Effector CD8-positive, alpha-beta T cell (primary cell): ENCODE results near the gene COPG2.

Source experiments
- DNase-seq: peaks from one replicate; lab custom pipeline; 2025; lab: John Stamatoyannopoulos, UW

The COPG2 gene

DNA sequence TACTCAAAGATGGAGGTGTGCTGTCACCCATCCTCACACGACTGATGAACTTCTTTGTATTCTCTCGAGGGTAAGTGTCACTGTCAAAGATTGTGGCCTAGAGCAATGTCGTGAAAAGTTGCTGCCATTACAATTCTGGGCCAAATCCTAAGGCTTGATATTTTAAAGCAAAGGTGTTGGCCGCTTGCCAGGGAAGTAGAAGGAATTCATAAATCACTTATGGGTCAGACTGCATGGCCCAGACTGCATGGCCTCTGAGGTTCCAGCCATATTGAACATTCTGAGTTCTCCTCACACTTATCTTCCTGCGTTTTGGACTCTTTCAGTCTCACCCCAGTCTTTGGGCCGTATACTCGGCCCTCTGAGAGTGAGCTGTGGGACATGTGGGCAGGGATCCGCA lies 168.1 kb downstream of the COPG2 start:
- no peak for DNase-seq

DNA sequence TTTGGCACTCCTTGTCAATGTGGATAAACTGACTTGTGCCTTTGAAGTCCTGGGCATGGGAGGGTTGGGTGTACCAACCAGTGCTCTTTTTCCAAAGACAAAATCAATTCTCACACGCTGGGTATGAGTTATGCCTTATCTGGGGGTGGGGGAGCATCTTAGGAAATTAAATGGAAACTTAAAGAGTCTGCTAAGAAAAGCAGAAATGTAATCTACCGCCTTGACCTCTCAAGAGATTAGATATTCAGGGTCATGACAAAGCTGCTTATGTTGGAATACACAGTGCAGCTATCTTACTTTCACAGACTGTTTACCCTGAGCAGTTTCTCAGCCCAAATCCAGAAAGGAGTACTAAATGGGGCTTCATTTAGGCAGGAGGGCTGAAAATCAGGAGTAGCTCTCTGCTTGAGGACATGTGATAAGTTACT lies 174.1 kb downstream of the COPG2 start:
- DNase-seq: no peak

DNA sequence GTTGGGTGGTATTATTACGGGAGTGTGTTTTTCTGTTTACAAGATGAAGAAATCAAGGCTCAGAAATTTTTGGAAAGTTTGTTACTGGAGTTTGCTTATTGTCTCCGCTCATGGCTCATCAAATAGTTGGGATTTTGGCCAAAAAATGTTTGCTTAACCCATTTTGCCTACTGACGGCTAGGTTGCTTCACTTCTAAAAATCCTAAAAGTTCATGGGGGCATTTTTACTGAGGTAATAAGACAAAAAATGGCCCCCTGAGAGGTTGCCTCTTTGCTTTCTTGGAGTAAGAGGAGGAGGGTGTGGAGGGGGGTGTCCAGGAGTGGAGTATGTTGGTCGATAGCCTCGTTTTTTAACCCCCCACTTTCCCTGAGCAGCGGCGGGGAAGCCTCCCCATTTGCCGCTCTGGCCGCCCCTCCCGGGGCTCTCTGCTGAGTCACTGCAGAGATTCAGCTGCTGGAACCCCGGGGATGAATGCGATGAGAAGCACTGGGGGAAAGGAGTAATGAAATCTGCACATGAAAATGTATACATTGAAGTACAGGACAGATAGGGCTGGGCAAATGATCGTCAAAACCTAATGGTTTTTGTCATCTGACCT lies 175.2 kb downstream of the COPG2 start:
- no peak for DNase-seq

DNA sequence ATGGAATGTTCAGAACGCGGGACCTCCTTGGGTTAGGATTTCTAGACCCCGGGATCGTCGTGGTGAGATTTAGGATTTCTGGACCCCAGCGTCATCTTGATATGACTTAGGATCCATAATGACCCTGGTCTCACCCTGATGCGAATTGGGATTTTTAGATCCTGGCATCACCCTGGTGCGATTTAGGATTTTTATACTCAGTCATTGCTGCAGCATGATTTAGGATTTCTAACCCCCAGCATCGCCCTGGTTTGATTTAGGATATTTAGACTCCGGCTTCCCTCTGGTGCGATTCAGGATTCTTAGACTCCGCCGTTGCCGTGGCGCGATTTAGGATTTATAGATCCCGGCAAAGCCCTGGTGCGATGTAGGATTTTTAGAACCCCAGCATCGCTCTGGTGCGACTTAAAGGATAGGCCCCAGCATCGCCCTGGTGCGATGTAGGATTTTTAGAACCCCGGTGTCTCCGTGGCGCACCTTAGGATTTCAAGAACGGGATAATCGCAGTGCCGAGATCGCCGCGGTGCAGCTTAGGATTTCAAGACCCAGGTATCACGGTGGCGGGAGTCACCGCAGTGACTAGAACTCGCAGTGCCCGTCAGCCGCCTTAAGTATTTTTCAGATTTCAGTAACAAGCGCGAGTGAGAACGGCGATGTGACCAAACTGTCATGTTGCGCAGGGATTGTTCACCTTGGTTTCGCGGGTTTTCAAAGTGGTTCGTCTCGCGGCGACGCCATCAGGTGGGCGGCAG lies 175.8 kb downstream of the COPG2 start:
- DNase-seq: no peak

- DNase-seq: peak; percentile 12
These were observed 176.6 kb downstream of the COPG2 start, which contains the start of gene MEST for GRCh38 chr7:130491841-130492522. Gene MEST, plus strand, starts transcription at chr7:130492085. Its CDS starts 229 bp downstream, at chr7:130492314.

DNA sequence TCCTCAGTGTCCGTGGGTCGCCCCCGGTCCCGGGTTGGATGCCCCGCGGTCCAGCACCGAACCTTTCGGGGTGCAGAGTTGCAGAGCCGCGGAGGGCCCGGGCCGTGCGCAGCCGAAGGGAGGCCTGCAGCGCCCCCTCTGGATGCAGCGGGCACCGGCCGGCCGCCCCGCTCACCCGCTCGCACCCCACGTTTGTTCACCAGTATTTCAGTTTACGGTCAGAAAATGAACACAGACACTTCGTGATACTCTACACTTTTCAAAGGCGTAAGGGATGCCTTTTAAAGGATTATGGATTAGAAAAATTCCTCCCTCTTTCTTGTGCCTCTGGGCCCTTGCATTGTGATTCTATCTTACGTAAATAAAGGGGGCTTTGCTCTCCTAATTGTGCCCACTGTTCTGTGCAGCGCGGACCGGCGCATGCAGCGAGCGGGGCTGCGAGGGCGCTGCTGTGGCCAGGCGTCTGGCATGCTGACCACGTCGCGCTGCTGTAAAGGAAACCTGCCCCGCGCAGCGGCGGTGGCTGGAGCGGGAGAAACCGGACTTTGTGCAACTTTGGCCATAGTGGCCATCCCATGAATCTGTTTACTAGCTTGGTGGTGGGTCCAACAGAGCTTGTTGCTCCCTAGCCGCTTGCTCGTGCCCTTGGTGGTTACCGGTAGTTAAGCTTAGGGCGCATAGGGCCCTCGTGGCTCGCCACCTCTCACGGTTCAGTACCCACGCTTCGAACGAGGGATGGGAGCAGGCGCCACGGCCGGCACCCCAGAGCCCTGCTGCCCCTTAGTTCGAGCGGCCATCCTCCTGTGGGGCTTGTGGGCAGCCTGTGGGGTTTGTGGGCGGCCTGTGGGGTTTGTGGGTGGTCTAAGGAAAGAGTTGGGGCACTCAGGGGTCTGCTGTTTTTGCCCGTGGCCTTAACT lies 177.4 kb downstream of the COPG2 start:
- DNase-seq: peak; percentile 31

GRCh38 chr7:130490311-130490791 lies 178.2 kb downstream of the COPG2 start:
- DNase-seq: no peak

DNA sequence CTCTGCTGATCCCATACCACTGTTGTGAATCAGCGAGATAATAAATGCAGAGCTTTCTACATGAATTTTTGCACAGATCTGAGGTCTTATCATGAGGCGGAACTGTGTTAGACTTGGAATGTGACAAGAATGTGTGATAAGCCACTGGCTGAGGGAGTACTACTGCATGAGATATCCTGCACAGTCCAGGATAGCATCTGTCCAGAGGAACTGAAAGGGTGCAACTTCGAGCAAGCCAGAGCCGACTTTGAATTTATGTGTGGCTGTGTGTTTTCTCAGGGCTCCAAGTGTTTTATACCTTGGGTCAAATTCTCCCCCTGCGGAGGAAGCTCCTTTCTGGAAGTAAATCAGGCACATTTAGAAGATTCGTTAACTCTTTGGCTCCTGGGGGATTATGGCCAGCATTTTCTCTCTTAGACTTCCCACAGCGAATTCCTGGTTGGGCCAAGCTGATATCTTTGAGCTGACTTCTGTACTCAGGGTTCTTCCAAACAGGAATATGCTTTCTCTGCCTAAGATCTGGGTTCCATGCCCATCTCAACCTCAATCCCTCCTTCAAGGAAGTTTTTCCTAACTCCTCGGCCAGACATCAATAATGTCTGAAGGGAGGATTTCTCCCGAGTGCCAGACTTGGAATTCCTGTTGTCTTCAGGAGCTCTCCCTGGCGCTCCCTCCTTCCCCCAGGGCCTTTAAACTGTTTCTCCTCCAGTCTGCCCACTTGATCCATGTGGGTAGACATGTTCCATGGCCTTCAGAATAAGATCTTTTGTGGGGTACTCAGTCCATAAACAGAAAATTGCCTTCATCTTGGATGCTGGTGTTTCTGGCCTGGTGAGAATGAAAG lies 179.2 kb downstream of the COPG2 start:
- no peak for DNase-seq

GRCh38 chr7:130488392-130489139 lies 180.0 kb downstream of the COPG2 start:
- no peak for DNase-seq

GRCh38 chr7:130486954-130487436 lies 181.6 kb downstream of the COPG2 start:
- DNase-seq: no peak

GRCh38 chr7:130486114-130486953 lies 182.2 kb downstream of the COPG2 start:
- DNase-seq: peak; percentile 42

DNA sequence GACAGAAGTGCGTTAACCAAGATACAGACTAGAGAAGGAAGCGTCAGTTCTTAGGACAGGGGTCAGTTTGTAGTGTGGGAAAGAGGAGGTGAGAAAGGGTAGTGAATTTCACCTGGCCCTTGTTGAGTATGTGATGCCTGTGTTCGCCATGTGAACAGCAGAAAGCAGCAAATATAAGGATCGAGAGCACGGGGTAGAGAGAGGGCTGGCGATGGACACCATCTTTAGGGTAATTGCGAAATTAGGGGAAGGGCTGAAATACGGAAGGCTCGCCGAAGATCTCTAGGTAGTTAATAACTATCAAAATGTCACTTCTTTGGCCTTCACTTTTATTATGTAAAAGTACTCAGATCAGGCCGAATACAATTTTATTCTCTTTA lies 182.8 kb downstream of the COPG2 start:
- no peak for DNase-seq

GRCh38 chr7:130483031-130483430 lies 185.5 kb downstream of the COPG2 start:
- no peak for DNase-seq

GRCh38 chr7:130481898-130482297 lies 186.7 kb downstream of the COPG2 start:
- DNase-seq: no peak

DNA sequence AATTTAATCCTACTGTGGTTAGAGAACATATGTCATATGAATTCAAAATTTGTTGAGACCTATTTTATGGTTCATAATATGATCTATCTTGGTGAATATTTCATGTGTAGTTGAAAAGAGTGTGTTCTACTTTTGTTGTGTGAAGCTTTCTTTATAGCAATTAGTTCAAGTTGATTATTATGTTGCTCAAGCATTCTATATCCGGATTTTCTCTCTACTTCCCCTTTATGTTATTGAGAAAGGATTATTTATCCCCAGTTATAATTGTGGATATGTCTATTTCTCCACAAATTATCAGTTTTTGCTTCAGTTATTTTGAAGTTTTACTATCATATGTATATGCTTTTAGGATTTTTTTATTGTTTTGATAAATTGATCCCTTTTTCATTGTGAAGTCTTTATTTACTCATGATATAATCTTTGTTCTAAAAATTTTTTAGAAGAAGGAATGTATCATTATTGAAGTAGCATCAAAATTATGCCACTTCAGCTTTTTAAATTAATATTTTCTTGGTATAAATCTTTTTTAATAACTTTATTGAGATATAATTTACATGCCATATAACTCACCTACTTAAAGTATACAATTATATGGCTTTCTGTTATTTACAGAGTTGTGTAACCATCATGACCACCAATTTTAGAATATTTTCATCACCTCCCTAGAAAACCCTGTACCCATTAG lies 188.7 kb downstream of the COPG2 start:
- no peak for DNase-seq

DNA sequence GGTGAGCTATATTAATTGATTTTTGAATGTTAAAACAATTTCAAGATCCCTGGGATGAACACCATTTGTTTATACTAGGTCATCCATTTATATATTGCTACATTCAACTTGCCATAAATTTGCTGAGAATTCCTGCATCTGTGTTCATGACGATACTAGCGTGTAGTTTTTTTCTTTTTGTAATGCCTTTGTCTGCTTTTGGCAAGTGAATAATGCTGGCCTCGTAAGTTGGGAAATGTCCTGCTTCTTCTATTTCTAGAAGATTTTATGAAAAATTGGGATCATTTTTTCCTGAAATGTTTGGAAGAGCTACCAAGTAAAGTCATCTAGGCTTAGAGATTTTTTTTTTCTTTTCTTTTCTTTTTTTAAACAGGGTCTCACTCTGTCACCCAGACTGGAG lies 189.6 kb downstream of the COPG2 start:
- no peak for DNase-seq

DNA sequence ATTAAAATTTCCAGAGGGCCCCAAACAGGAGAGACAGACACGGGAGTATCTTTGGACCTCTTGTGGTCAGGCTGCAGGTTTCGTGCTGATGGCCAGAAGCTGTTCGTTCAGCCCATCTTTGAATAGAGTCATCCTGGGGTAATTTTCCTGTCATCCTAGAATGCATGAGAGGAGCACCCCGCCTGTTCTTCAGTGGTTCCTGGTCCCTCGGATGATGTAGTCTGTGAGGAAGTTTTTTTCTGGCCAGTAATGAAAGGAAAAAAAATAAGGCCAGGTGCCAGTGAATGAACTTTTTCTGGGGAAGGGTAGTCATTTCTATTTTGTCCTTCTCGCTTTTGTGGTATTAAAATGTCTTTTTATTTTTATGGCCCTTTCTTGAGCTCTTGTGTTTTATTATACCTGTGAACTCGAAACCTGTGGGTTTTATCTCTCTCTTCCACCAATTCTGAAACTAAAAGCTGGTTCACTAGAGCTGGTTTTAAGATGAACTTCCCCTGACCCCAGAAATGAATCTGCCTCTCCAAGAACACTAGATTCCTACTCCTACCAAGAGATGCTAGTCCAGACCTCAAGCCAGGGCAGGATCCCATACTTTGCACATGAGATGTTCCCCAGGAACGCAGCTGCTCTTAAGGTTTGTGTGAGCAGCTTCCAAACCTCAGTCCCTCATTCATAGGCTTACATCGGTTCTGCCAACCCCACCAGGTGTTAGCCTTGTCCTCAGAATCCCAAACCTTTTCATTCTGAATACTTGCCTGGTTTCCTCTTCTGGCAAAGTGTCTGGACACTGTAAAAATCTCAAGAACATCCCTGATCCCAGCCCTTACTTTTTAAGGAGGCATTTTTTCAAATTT lies 192.0 kb downstream of the COPG2 start:
- DNase-seq: no peak
